SIG-M5 (cell line): ENCODE data around the gene CDKN2AIP.
"Not testable (repeated sequence)": the region's sequence is repeated elsewhere in the genome, so short reads cannot be mapped to it uniquely, and the experiment has no call there.

ENCODE experiments used
- DNase-seq: peaks from one replicate; lab custom pipeline; 2025; lab: John Stamatoyannopoulos, UW

CDKN2AIP gene

DNA sequence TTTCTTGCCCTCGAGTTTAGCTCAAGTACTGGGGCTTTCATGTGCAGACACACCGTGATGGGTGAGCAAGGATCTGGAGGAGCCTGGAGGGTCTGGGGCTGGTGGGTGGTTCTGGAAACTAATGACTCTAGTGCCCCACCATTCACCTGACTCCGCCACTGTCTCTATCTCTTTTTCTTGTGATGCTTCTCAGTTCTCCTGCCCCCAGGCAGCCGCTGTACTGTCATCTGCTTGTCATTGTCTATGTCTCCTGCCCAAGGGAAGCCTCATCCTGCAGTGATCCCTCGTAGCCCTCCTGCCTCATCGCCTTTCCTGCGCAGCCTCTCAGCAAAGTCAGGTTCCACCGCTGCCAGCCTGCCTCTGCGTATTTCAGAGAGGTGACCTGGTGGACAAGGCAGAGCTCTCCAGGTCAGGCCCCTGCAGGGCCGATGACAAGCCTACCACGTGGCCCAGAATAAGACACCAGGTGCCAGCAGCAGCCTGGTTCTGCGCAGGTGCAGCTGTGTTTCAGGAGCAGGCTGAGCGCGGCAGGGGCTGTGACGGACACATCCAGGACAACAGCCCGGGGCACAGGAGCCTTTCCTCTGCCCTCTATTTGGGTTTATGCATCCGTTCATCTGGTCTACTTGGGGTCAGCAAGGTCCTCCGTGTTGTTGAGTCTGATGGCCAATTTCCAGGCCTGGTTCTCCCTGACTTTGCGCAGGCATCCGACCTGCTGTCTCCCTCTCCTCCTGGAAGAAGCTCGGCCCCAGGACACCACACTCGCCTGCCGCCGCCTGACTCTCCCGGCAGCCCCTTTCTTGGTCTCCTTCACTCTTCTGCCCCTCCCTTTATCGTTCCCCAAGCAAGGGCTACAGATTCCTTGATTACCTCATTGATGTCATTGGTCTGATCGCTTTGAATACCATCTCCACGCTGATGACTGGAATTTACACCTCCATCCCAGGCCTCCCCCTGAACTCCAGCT lies 30.9 kb upstream of the CDKN2AIP start:
- no peak for DNase-seq

DNA sequence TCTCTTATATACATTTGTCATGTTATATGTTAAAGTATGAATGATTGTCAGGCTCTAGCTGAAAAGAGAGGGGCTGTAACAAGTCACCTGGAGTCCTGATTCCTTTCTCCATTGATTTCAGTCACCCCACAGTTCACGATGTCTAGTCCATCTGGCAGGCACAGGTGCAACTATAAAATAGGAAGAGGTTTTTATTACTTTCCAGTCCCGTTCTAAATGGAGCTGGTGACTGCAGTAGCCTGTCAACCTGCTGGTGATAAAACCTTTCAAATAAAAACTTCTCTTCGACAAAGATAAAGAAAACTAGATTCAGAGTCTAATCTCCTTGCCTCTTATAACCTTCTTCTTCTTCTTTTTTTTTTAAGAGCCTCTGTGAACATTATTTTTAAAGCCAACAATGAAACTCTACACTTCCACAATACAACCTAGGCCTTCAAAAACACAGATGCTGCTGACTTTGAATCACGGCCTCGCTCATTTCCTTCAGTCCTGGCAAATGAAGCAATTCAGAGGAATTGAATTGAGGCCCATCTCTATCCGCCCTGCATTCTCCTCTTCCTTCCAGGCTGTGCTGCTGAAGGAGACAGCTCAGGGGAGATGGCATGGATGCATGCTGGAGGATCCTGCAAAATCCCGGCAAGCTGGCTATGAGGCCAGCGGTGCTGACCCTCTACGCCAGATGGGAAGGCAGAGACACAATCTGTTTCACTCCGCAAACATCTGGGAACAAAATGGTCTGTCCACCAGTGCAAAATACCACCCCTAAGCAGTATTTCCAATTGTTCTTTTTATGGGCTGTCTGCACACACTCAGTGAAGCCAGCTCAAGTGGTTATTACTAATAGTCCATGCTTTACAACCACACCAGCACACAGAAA lies 27.3 kb upstream of the CDKN2AIP start:
- no peak for DNase-seq

DNA sequence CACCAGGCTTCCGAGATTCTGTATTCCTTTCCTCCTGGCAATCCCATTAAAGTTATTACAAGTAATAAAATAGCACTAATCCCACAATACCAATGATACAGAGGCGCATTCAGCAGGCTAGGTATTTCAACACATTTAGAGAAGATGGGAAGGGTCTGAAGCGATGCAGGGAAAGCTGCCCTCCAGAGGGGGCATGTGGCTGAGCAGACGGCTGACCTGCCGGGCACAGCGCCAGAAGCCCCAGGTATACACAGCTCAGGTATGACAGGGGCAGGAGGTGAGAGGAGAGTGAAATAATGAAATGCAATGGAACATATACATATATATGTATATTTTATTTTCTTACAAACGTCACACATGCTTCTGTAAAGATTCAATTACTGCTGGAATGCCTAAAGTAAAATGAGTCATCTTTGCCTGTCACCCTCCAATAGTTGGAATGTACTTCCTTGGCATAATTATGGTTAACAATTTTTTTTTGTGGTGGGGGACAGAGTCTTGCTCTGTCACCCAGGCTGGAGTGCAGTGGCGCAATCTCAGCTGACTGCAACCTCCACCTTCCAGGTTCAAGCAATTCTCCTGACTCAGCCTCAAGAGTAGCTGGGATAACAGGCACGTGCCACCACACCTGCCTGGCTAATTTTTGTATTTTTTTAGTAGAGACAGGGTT lies 21.3 kb upstream of the CDKN2AIP start:
- no peak for DNase-seq

DNA sequence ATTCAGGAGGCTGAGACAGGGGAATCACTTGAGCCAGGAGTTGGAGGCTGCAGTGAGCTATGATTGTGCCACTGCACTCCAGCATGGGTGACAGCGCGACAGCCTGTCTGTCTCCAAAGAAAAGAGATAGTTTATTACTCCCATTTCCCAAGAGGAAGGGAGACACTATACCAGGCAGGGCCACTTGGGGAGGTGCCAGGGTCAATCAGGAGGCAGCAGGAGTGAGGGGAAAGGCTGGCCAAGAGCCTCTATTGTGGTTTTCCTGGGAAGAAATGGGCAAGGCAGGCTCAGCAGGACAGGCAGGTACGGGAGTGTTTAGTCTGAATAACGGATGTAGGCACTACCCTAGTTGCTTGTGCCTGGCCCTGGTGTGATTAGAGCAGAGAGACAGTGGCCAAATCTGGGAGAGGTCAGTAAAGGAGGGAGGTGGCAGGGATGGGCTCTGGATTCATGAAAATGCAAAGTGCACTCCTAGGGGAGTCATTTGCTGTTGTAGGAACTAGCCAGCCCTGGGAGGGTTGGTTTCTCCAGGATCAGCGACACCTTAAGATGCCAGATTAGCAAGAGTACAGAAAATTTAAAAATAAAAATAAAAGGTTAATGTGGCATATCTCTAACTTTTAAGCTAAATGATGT lies 20.2 kb upstream of the CDKN2AIP start:
- DNase-seq, result no peak

DNA sequence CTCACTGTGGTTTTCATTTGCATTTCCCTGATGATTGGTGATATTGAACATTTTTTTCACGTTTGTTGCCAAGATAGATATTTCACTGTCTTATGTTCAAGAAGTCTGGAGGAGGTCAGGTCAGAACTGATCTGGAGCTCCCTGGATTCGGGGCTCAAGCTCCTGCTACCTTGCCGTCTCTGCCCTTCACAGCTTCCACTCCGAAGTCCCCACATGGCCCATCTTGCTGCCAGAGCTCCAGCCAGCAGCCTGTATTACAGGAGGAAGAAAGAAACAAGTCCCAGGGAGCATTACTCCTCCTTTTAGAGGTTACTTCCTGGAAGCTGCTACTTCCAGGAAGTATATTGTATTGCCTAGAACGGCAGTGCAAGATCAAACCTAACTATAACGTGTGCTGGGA lies 17.9 kb upstream of the CDKN2AIP start:
- no peak for DNase-seq

DNA sequence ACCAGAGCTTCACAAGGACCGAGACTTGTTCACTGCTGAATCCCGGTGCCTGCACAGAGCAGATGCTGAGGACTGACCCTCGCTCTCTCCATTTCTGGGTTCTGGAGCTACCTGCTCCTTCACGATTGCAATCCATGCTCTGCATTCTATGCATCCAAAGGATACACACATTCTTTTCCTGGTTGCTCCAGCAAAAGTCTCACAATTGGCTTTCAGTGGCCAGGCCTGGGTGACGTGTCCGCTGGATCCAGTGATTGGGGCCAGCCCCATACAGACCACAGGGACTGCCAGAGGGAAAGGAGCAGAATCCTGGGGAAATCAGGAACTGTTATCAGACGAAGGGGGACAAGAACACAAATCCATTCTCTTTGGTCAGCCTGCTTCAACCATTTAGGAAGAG lies 14.9 kb upstream of the CDKN2AIP start:
- no peak for DNase-seq

DNA sequence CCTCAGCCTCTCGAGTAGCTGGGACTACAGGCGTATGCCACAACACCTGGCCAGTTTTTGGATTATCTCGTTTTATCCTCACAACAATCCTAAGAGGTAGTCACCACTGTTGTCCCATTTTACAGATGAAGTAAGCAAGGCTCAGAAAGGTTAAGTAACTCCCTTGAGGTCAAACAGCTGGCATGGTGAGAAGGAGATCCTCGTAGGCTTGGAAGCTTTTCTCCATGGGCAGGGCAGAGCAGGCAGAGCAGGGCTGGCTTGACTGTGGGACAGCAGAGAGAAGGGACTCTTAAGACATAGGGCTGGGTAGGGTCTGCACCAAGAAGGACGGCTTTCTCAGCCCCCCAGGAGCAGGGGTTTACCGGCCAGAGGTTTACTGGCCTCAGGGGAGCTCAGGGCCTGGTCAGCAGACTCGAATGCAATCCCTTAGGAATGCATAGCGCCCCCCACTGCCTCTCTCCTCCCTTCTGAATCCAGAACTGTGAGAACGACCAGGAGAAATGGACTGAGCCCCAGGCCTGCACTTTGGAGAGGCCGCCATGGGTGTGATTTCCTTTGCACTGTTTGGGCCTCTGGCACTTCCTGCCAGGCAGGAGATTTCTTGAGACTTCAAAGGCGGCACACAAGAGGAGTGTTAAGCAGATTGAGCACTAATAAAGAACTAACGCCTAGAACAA lies 14.0 kb upstream of the CDKN2AIP start:
- DNase-seq, result no peak

DNA sequence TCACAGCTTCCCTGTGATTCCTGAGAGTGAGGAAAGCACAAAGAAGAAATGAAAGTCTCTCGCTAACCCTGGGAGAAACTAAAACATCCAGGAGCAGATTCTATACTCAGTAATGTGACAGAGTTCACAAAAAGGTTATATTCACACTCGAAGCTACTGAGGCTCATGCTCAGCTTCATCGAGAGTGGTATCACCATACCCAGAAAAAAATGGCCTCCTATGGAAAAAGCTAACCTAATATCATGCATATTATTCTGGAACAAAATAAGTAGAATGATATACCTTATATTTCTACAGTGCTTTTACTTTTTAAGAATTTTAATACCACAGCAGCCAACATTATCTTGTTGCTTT lies 13.5 kb upstream of the CDKN2AIP start:
- no peak for DNase-seq

DNA sequence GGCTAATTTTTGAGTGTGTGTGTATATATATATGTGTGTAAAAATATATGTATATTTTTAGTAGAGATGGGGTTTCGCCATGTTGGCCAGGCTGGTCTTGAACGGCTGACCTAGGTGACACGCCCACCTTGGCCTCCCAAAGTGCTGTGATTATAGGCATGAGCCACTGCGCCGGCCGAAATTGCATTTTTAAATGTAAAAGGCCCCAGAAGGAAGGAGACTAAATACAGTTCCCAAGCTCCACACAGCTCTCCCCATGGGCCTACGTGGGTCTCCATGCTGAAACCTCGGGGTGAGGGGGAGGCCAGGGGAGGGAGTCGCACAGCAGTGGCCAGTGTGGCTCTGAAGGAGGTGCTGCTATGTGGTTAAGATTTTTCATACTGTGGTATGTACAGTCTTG lies 12.8 kb upstream of the CDKN2AIP start:
- DNase-seq, result no peak

DNA sequence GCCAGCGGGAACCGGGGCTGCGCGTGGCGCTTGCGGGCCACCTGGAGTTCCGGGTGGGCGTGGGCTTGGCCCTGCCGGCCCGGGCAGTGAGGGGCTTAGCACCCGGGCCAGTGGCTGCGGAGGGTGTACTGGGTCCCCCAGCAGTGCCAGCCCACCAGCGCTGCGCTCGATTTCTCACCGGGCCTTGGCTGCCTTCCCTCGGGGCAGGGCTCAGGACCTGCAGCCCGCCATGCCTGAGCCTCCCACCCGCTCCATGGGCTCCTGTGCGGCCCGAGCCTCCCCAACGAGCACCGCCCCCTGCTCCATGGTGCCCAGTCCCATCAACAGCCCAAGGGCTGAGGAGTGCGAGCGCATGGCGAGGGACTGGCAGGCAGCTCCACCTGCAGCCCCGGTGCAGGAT lies 11.3 kb upstream of the CDKN2AIP start:
- DNase-seq, result not testable (repeated sequence)

DNA sequence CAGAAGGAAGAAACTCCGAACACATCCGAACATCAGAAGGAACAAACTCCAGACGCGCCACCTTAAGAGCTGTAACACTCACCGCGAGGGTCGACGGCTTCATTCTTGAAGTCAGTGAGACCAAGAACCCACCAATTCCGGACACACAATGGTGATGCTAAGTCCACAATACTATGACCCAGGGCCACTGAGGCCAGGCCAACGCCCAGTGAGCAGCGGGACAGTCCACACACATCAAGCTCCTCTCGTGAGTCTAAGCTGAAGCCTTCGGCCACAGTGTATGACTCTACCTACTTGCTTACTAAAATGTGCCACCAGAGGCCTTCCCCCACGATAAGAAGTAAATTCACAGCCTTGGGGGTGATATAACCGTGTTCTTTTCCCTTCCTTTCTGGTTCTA lies 10.2 kb upstream of the CDKN2AIP start:
- no peak for DNase-seq

DNA sequence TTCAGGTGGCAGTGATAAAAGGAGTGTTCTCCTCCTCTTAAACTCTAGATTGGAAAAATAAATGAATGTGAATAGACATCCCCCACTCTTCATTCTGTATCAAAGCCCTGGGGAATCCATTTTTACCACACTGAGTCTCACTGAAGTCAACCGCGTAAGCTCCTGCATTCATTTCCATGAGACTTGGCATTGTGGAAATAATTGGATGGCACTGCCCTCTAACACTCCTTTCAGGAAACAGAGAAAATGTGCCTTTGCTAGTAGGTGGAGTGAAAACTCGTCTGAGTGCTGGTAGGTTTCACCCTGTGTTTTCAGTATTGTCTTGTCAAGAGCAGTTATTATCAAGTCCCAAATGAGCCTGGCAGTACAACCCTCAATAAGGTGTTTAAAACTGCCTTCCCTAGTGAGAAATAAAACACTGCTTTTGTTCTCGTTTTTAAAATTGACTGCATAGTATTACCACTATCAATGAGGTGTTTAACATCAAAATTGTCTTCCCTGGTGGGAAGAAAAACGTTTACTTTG lies 9.7 kb upstream of the CDKN2AIP start:
- no peak for DNase-seq

DNA sequence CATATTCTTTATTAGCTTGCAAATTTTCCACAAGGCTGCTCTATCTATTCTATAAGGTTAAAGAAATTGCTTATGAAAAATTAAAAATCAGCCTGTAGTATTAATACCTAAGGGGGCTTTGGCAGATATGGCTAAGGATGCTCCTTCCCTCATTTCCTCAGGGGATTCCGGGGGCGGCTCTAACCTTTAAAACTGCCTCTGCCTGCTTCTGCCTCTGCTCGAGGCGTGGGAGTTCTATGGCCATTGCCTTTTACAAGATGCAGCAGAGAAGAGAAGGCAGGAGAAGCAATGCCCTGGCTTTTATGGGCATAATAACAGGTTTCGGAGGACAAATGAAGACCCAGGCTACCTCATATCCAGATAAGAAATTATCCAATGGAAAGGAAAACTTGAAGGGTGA lies 8.6 kb upstream of the CDKN2AIP start:
- no peak for DNase-seq

DNA sequence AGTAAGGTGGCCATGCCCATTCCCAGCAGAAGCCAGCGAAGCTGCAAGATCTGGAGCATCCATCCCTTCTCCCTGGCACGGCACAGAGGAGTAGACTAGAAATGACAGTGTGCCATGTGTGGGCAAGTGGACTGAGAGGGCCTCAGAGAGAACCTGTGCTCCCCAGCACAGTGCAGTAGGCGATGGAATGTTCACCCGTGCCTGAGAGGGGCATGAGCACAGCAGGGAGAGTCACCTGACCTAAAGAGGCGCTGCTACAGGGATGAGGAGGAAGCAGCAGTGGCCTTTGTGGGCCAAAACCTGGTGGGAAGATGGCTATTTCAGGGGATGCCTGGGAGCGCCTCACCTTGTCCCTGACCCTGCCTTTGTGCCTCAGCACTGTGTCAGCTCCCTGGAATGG lies 8.0 kb upstream of the CDKN2AIP start:
- DNase-seq, result no peak

DNA sequence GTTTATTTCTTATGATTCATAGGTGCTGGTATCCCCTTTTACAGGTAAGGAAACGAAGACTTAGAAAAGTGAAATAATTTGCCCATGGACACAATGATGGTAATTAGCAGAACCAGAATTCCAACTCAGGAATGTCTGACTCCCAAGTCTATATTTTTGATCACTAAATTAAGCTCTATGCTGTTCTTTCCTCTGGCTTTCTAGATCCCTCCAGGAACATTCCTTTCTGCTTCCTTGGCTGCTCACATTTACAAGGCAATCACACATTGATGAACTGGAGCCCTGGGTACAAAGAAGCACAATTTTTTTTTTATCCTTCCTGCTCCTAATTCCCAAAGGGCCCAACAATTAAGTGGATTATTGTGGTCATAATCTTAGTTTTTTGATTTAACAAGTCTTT lies 7.0 kb upstream of the CDKN2AIP start:
- no peak for DNase-seq

DNA sequence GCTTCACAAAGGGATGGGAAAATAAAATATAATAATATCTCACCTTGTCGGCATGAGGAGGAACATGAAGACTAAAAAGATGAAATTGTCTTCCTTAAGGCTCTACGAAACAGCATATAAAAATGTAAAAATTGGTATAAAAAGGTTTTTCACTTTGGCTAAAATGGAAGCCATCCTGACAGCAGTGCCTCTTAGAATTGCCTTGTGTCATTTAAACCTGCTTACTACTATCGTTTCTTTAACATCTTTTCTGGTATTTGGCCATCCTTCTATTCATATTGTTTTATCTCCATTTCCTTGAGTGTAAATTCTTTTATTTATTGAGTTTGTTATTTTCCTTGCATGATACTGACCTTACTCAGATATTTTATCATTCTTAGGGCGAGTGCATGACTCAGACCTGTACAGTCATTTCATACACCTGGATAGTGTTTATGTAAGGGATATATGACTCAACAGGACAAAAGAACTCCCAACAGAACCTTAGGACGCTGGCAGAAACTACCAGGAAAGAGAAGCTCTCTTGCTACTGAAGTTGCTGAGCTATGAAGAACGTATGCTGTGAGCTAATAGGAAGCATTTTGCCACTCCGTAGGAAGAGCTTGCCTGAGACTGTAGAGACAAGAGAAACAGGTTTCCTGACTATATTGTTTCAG lies 5.8 kb upstream of the CDKN2AIP start:
- no peak for DNase-seq

DNA sequence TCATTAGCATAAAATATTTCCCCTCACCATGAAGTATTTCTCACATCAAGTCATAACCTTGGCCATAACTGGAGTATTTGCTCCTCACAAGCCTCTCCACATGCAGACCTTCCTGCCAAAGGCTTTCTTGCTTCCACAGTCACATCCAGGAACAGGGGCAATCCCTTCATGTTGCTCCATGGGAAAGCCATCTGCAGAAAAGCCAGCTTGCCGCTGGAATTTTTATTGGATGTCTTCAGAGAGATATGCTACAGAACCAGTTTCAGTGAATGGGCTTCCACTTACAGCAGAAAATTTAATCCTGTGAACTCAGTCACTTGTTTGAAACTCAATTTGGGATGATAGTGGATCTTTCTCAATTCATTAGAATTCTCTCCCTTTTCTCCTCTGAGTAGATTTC lies 3.2 kb upstream of the CDKN2AIP start:
- no peak for DNase-seq

DNA sequence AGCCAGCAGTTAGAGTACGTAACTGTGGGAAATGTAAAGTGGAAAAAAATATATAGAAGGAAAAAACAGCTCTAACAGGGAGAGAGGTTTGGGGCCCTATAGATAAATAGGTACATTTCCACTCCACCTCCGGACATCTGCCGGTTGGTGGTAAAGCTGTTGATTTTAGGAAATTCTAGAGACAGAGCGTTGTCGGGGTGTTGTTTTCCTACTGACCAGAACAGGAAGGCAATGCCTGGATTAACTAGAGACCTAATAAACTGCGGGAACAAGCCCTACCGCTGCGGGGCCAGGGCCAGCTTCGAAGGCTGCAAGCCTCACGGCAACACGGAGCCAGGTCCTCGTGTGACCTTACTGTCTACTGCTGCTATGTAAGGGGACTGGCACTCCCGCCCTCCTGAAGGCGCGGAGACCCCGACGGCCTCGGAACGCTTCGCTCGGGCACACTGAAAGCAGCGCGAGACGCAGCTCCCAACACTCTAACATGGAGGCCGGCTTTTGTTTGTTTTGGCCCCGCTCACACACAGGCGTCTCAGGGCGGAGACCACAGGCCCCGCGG lies 702 bp upstream of the CDKN2AIP start:
- DNase-seq, result no peak

DNA sequence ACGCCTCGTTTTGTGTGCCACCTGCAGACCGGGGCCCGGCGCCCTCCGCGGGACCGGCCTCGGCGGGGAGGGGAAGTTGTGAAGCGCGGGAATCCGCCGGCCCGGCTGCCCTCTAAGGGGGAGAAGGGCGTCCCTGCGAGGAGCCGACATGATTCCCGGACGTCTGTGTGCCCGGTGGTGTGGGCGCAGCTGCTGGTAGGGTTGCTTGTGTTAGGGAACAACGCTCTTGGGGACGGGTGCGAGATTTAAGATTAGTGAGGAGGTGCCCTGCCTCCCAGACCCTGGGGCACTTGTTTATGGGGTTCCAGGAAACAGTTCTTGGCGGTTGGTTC lies 627 bp downstream of the CDKN2AIP start:
- DNase-seq, result no peak

DNA sequence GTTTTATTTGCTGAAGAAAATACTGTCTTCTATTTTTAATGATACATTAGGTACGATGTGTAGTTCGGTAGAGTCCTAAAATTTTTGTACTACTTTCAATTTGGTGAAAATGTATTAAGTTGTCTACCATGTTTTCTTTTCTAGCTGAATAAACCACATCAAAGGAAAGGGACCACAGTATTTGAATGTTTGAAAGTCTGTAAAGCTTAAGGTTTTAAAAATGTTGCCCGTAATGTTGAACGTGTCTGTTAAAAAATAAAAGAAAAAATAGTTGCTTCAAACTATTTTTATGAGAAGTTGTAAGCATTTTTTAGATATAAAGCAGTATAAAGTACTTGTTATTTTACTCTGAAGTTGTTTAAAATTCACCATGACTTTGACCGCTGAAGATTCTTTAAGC lies 3.2 kb downstream of the CDKN2AIP start:
- DNase-seq, result no peak

DNA sequence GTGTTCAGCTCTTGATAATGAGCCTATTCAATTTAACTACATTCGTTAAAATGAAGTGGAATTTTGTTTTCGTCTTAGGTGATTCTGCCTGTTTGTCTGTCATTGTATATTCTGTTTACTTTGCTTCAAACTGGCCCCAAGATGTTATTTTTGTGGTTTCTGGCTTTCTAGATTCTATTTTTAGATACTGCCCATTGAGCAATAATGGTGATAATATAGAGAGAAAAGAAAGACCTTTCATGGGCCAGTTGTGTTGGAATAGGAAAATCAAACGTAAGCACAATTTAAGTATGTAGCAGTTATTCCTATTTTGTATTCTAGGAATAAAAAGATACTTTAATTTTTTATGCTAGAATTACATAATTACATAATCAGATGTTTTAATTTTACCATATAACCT lies 4.0 kb downstream of the CDKN2AIP start:
- DNase-seq, result no peak
